Measurements from ENCODE around the gene CMSS1.
A peak's percentile ranks its signal among the peaks of the same experiment; 100 is the strongest.

Gene CMSS1

GRCh38 chr3:100001083-100001482, 183.4 kb downstream of the CMSS1 start:
- H3K4me3 ChIP-seq (replicated peaks in 1 of 2; ENCODE audit: low read depth in 2 of 2, low read length in 2 of 2), result no peak overlapping the region
- no peak for TF ChIP-seq CTCF (IDR thresholded peaks at IDR 0.05; ENCODE audit: low read depth, low read length)
- no peak for DNase-seq (ENCODE audit: low read depth in 2 of 2)

GRCh38 chr3:100001526-100002270, 184.0 kb downstream of the CMSS1 start:
- no peak for TF ChIP-seq CTCF (IDR thresholded peaks at IDR 0.05; ENCODE audit: low read depth, low read length)
- no peak overlapping the region for H3K4me3 ChIP-seq (replicated peaks in 1 of 2; ENCODE audit: low read depth in 2 of 2, low read length in 2 of 2)
- no peak for DNase-seq (ENCODE audit: low read depth in 2 of 2)

GRCh38 chr3:100002599-100003350, 185.1 kb downstream of the CMSS1 start:
- no peak for TF ChIP-seq CTCF (IDR thresholded peaks at IDR 0.05; ENCODE audit: low read depth, low read length)
- DNase-seq (ENCODE audit: low read depth in 2 of 2), result peak; percentile 75 to 94
- H3K4me3 ChIP-seq (replicated peaks in 1 of 2; ENCODE audit: low read depth in 2 of 2, low read length in 2 of 2), result no peak overlapping the region

- H3K4me3 ChIP-seq (replicated peaks in 1 of 2; ENCODE audit: low read depth in 2 of 2, low read length in 2 of 2), result no peak overlapping the region
- no peak for DNase-seq (ENCODE audit: low read depth in 2 of 2)
- no peak for TF ChIP-seq CTCF (IDR thresholded peaks at IDR 0.05; ENCODE audit: low read depth, low read length)
Measured at GRCh38 chr3:100003609-100004503, 186.2 kb downstream of the CMSS1 start.

- TF ChIP-seq CTCF (IDR thresholded peaks at IDR 0.05; ENCODE audit: low read depth, low read length), result no peak
- no peak overlapping the region for H3K4me3 ChIP-seq (replicated peaks in 1 of 2; ENCODE audit: low read depth in 2 of 2, low read length in 2 of 2)
- peak in 1 of 2 donors; percentile 46 for DNase-seq (ENCODE audit: low read depth in 2 of 2)
Measured at GRCh38 chr3:100004931-100005330, 187.3 kb downstream of the CMSS1 start.

- no peak for TF ChIP-seq CTCF (IDR thresholded peaks at IDR 0.05; ENCODE audit: low read depth, low read length)
- peak; percentile 33 to 53 for DNase-seq (ENCODE audit: low read depth in 2 of 2)
- no peak overlapping the region for H3K4me3 ChIP-seq (replicated peaks in 1 of 2; ENCODE audit: low read depth in 2 of 2, low read length in 2 of 2)
Measured at GRCh38 chr3:100005665-100006393, 188.2 kb downstream of the CMSS1 start.
